ENCODE measurements around the gene USP36.

Gene USP36

DNA sequence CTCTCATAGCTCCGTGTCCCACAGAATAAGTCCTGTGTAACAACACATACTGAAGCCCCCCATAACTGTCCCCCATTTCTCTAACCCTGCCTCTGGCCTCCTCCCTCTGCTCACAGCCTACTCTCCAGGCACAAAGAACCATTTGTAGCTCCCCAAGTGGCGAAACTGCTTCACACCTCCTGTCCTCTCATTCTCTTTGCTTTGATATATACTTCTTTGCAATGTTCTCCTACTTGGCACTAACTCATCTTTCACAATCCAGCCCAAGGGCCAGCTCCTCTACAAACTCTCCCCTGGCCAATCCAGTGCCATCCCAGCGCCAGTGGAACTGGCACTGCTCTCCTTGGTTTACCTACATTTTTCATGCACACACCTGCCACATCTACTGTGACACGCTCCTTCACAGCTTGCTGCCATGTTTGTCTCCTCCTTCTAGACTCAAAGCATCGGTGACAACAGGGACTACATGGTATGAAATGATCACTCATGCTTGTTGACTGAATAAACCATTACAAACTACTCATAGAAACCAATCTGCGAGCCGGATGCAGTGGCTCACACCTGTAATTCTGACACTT is 71.3 kb downstream of the USP36 start:
- H3K4me3 ChIP-seq (ENCODE audit: low read depth, low read length) = no peak overlapping the region
- no peak for TF ChIP-seq CTCF (IDR thresholded peaks at IDR 0.05; ENCODE audit: low read depth, low read length, missing control alignments)

GRCh38 chr17:78767806-78768205 is 72.8 kb downstream of the USP36 start:
- no peak for TF ChIP-seq CTCF (IDR thresholded peaks at IDR 0.05; ENCODE audit: low read depth, low read length, missing control alignments)
- no peak for DNase-seq (ENCODE audit: low read depth)
- no peak overlapping the region for H3K4me3 ChIP-seq (ENCODE audit: low read depth, low read length)
- in situ Hi-C loops (cut with HindIII; ENCODE audit: low sequenced_read_pairs) = no loop called here

More for the DNA sequence above, 71.3 kb downstream of the USP36 start:
- no peak for DNase-seq (ENCODE audit: low read depth)
- in situ Hi-C loops (cut with HindIII; ENCODE audit: low sequenced_read_pairs) = no loop called here

GRCh38 chr17:78766743-78767294 is 73.8 kb downstream of the USP36 start:
- H3K4me3 ChIP-seq (ENCODE audit: low read depth, low read length) = no peak overlapping the region
- in situ Hi-C loops (cut with HindIII; ENCODE audit: low sequenced_read_pairs) = no loop called here
- no peak for DNase-seq (ENCODE audit: low read depth)

DNA sequence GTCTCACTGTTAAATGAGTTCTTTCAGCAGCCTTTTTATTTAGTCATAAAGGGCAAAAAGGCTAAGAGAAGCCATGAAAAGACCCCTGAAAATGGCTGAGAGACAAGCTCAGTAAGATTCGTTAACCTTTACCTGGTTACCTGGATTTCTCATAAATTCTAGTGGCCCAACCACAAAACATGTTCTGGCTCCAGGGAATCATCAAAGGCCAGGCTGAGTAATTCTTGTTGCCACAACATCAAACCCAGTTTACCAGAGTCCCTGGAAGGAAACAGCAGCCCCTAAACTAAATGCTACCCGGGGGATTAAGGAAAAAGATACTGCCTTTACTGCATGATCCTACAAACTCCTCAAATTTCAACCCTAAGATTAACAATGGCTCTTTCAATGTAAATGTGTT is 74.4 kb downstream of the USP36 start:
- no peak overlapping the region for H3K4me3 ChIP-seq (ENCODE audit: low read depth, low read length)
- in situ Hi-C loops (cut with HindIII; ENCODE audit: low sequenced_read_pairs) = no loop called here
- TF ChIP-seq CTCF (IDR thresholded peaks at IDR 0.05; ENCODE audit: low read depth, low read length, missing control alignments) = no peak
- no peak for DNase-seq (ENCODE audit: low read depth)

More at GRCh38 chr17:78766743-78767294, 73.8 kb downstream of the USP36 start:
- no peak for TF ChIP-seq CTCF (IDR thresholded peaks at IDR 0.05; ENCODE audit: low read depth, low read length, missing control alignments)

DNA sequence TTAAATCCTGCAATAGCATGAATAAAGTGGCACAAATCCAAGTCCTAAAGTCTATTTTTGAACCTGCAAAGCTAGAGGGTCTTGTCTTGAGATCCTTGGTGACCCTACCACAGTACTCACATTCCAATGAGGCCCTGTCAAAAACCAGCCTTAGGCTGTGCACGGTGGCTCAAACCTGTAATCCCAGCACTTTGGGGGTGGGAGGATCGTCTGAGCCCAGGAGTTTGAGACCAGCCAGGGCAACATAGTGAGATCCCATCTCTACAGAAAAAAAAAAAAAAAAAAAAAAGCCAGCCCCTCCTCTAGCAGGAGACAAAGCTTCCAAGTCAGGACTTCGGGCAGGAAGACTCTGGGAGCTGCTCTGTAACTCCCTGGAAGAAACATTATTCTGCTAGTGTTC is 74.8 kb downstream of the USP36 start:
- no peak for TF ChIP-seq CTCF (IDR thresholded peaks at IDR 0.05; ENCODE audit: low read depth, low read length, missing control alignments)
- in situ Hi-C loops (cut with HindIII; ENCODE audit: low sequenced_read_pairs) = no loop called here
- no peak overlapping the region for H3K4me3 ChIP-seq (ENCODE audit: low read depth, low read length)
- no peak for DNase-seq (ENCODE audit: low read depth)

DNA sequence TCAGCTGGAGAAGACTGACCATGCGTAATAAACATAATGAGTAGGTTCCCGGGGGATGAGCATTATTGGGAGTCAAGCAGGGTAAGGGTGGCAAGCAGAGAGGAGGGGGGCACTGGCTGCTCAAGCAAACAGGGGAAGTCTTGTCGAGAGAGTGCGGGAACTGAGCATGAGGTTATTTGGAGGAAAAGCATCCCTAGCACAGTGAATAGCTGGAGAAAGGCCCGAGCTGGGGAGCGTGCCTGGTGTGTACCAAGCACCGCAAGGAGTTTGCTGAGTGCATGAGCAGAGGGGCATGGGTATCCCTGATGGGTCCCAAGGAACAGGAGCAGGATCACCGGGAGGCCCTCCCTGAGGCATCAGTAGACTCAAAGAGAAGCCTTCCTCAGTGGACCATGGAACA is 75.7 kb downstream of the USP36 start:
- H3K4me3 ChIP-seq (ENCODE audit: low read depth, low read length) = no peak overlapping the region
- no peak for TF ChIP-seq CTCF (IDR thresholded peaks at IDR 0.05; ENCODE audit: low read depth, low read length, missing control alignments)
- in situ Hi-C loops (cut with HindIII; ENCODE audit: low sequenced_read_pairs) = no loop called here
- no peak for DNase-seq (ENCODE audit: low read depth)
